Progenitor cell of endocrine pancreas (in vitro differentiated cells): ENCODE data around the gene PRR19. TPM values are rescaled to one million over a fixed set of nuclear protein-coding genes. Genes with fewer than 3 reads are reported as not detected.
A peak's percentile ranks its signal among the peaks of the same experiment; 100 is the strongest.

ENCODE experiments used
- DNase-seq: peaks from one replicate; pipeline ENCODE4 v3.0.0; 2021; ENCODE audit warnings: low spot score; ENCODE audit not compliant: unreplicated experiment
- H3K27ac Mint-ChIP-seq: 2 replicates; pipeline ENCODE4 v1.8.0; 2021; ENCODE audit warnings: mild to moderate bottlenecking, moderate library complexity, mixed read lengths
- H3K27me3 Mint-ChIP-seq: 2 replicates; pipeline ENCODE4 v1.8.0; 2021; ENCODE audit warnings: mixed read lengths
- H3K36me3 Mint-ChIP-seq: 2 replicates; pipeline ENCODE4 v1.8.0; 2022; ENCODE audit warnings: mixed read lengths; ENCODE audit not compliant: insufficient read depth
- H3K4me1 Mint-ChIP-seq: 2 replicates; pipeline ENCODE4 v1.8.0; 2021; ENCODE audit warnings: low read depth, mixed read lengths
- H3K4me3 Mint-ChIP-seq: 2 replicates; pipeline ENCODE4 v1.8.0; 2021; ENCODE audit warnings: low read depth, mild to moderate bottlenecking, moderate library complexity, mixed read lengths
- H3K9me3 Mint-ChIP-seq: 2 replicates; pipeline ENCODE4 v1.8.0; 2021; ENCODE audit warnings: low read depth, mixed read lengths
- total RNA-seq: library from RNA; stranded (reverse); gene quantifications from 2 replicates; pipeline ENCODE4 v1.2.1, GENCODE V29; 2021
- TF ChIP-seq, protein P1 (sequence below): fragments of 200-600 bp; sonication (generic); IDR thresholded peaks from one replicate; pipeline ENCODE4 v1.5.0; 2021; ENCODE audit warnings: antibody characterized with exemption, mild to moderate bottlenecking; ENCODE audit not compliant: unreplicated experiment

Gene PRR19
- total RNA-seq, 1 donor from 2014 or later = 3.4 TPM

DNA sequence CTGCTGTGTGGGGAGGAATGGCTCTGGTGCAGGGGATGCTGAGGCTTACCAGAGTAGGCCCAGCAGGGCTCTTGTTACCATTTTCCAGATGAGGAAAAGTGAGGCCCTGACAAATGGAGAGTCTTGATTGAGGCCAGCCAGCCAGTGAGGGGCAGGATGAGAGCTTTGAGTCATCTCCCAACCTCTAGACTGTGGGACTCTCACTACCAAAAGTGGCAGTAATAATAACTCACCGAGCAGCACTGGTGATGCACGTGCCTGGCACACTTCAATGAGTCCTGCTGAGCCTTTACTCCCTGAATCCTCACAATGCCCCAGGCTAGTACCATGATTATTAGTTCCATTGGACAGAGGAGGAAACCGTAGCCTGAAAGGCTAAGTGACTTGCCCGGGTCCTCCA lies 25.1 kb upstream of the PRR19 start:
- TF ChIP-seq, protein P1, sequence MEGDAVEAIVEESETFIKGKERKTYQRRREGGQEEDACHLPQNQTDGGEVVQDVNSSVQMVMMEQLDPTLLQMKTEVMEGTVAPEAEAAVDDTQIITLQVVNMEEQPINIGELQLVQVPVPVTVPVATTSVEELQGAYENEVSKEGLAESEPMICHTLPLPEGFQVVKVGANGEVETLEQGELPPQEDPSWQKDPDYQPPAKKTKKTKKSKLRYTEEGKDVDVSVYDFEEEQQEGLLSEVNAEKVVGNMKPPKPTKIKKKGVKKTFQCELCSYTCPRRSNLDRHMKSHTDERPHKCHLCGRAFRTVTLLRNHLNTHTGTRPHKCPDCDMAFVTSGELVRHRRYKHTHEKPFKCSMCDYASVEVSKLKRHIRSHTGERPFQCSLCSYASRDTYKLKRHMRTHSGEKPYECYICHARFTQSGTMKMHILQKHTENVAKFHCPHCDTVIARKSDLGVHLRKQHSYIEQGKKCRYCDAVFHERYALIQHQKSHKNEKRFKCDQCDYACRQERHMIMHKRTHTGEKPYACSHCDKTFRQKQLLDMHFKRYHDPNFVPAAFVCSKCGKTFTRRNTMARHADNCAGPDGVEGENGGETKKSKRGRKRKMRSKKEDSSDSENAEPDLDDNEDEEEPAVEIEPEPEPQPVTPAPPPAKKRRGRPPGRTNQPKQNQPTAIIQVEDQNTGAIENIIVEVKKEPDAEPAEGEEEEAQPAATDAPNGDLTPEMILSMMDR = no peak
- Mint-ChIP-seq H3K36me3 (peaks cover 9% of the 10 kb centered on the region), H3K27me3 (no peaks in the 10 kb centered on the region), H3K9me3 (no peaks in the 10 kb centered on the region), H3K4me3 (no peak overlapping the region), H3K4me1 (peaks cover 17% of the 10 kb centered on the region), H3K27ac (no peak overlapping the region)
- DNase-seq = no peak

DNA sequence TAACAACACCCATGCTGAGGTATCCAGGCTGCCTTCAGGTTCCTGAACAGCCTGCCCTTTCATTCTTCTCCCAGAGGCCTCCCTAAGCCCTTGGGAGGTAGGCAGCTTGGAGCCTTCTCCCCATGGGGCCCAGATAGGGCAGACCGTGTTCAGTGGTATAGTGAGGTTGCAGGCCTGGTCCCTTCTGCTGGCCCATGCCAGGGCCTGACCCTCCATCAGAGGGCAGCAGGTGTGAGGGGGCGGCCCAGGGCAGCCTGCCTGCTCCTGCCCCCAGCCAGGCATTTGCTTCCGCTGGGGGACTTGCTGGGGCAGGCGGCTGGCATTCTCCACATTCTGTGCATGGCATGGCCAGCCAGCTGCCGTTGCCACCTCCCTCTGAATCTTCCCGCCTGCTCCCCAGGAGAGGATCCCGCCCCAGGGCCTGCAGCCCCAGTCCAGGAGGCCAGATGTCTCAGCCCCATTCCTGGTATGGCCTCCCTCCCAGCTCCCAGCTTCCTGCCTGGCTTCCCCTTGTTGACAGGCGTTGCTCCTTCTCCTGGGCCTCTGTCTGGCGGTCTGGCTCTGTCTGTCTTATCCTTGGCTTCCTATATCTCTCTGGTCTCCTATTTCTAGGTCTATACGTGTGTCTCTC lies 24.0 kb upstream of the PRR19 start:
- Mint-ChIP-seq H3K4me3 (no peak overlapping the region), H3K36me3 (peaks cover 9% of the 10 kb centered on the region), H3K27me3 (no peaks in the 10 kb centered on the region), H3K9me3 (no peaks in the 10 kb centered on the region), H3K27ac (no peak overlapping the region), H3K4me1 (peaks cover 25% of the 10 kb centered on the region)
- TF ChIP-seq, protein P1 = no peak
- no peak for DNase-seq

DNA sequence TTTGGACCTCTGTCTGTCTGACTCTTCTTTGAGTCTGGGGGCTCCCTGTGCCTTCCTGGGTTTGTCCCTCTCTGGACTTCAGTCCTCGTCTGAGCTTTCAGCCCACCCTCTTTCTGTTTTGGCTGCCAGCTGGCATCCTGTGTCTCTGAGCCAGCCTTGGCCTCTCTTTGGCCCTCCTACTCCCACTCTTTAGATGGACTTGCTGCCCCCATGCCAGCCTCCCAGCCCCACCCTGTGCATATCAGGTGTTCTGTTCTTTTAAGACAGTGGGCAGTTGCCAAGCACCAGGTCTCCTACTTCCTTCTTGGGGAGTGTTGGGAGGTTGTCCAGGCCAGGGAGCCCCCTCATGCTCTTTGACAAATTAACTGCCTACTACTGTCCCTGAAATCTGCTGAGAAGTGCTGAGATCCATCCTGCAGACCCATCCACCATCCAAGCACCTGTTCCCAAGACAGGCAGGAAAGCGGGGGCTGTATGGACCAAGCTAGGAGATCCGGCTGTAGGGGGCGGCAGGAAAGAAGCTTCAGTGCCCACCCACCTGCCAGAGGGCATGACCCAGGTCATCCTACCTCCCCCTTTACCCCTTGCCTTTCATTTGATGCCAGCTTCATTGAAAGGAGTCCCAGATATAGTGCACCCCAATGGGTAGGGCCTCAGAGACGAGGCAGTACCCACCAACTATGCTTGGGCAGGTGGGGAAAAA lies 23.3 kb upstream of the PRR19 start:
- no peak for DNase-seq
- peaks cover 25% of the 10 kb centered on the region for H3K4me1 Mint-ChIP-seq
- peak overlapping the region; percentile 93 for H3K27ac Mint-ChIP-seq
- peak overlapping the region; percentile 89 for H3K4me3 Mint-ChIP-seq
- TF ChIP-seq, protein P1 = no peak
- no peaks in the 10 kb centered on the region for H3K27me3 Mint-ChIP-seq
- H3K36me3 Mint-ChIP-seq = peaks cover 5% of the 10 kb centered on the region
- no peaks in the 10 kb centered on the region for H3K9me3 Mint-ChIP-seq

DNA sequence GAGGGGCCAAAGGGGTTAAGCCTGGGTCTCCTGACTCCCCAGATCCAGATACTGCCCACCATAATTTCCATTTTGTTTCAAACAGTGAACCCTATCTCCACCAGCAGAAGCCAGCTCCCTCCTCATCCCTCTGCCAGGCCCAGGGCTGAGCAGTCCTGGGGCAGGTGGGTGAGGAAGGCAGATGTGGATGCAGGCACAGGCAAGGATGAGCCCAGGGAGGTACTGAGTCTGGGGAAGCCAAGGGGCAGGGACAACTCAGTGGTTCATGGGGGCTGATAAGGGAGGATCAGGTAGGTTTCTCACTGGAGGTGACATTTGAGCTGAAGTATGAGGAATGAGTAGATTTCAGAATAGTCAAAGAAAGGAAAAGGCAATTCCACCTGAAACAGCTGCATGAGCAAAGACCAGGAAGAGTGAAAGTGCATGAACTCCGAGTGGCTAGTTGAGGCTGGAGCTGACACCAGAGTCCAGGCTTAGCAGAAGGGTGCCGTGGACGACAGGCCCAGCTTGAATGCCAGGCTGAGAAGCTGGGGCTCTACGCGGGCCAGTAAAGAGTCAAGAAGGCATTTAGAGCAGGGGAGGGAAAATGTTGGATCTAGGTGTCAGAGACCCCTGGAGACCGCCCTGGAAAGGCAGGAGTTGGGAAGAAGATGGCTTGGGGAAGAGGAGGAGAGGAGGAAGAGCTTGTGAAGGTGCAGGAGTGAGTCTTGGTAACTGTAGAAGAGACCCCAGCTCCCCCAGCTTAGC lies 22.6 kb upstream of the PRR19 start:
- H3K27ac Mint-ChIP-seq = peak overlapping the region; percentile 93
- H3K9me3 Mint-ChIP-seq = no peaks in the 10 kb centered on the region
- H3K36me3 Mint-ChIP-seq = peaks cover 5% of the 10 kb centered on the region
- peak overlapping the region; percentile 89 for H3K4me3 Mint-ChIP-seq
- DNase-seq = no peak
- TF ChIP-seq, protein P1 = no peak
- peaks cover 25% of the 10 kb centered on the region for H3K4me1 Mint-ChIP-seq
- H3K27me3 Mint-ChIP-seq = no peaks in the 10 kb centered on the region

DNA sequence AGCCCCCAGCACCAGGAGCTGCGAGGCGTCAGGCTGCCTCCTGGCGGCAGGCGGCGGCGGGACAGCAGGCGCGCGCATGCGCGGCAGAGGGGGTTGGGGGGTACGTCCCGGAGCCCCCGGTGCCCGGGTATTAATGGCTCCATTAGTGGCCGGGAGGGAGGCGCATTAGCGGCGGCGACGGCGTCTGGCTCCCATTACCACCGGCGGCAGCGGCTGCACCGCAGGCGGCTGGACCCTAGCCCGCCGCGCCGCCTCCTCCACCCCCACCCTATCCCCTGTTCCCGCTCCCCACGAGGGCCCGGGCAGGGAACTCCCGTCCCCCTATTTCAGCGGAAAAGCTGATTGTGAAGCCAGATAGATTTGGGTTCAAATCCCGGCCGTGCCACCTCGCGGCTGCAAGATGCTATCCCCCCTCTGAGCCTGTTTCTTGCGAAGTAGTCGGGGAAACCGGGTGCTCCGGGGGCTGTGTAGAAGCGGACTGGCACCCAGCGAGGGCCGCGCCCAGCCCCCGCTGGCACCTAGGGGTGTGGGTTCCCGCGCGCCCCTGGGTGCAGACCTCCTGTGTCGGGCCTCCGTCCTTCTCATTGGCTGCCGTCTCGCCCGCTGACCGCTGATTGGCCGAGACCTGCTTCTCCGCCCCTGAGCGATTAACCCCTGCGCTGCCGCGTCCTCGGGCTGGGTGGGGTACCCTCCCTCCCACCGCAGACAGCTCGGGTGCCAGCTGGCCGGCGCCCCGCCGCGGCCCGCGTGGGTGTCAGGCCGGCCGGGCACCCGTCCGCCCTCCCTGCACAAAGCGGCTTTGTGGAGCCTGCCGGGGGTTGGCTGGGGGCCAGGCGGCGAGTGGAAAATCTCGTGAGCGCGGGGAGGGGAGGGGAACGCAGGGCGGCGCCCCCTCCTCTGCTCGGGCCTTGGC lies 21.8 kb upstream of the PRR19 start:
- H3K27ac Mint-ChIP-seq = peak overlapping the region; percentile 93
- H3K4me3 Mint-ChIP-seq = peak overlapping the region; percentile 89
- H3K9me3 Mint-ChIP-seq = no peaks in the 10 kb centered on the region

More for the DNA sequence above, 21.8 kb upstream of the PRR19 start:
- peak; percentile 79 for DNase-seq
- TF ChIP-seq, protein P1 = peak; percentile 93
- peaks cover 31% of the 10 kb centered on the region for H3K4me1 Mint-ChIP-seq
- peaks cover 4% of the 10 kb centered on the region for H3K36me3 Mint-ChIP-seq
- no peaks in the 10 kb centered on the region for H3K27me3 Mint-ChIP-seq
